RWPE2 (cell line): Measurements from ENCODE around the gene ARSK.
"Not testable (repeated sequence)": the region's sequence is repeated elsewhere in the genome, so short reads cannot be mapped to it uniquely, and the experiment has no call there.

Source experiments
- ATAC-seq: fragments of 200-7000 bp; cut with Tn5 transposase; 3 replicates; pipeline ENCODE4 v1.9.1; 2021; ENCODE audit warnings: low read depth
- DNase-seq: peaks from one replicate; pipeline ENCODE4 v3.0.0-alpha.2; 2020; ENCODE audit warnings: low spot score
- H3K27ac ChIP-seq: fragments of 450-650 bp; 2 replicates; pipeline ENCODE4 v1.5.1; 2017; ENCODE audit warnings: mild to moderate bottlenecking; ENCODE audit not compliant: poor library complexity, severe bottlenecking
- H3K27me3 ChIP-seq: fragments of 250-450 bp; sonication (Bioruptor Pico); 2 replicates; pipeline ENCODE4 v1.5.1; 2021; ENCODE audit warnings: mild to moderate bottlenecking, moderate library complexity; ENCODE audit not compliant: insufficient read depth, poor library complexity, severe bottlenecking
- H3K36me3 ChIP-seq: fragments of 250-450 bp; sonication (Bioruptor Pico); 2 replicates; pipeline ENCODE4 v1.5.1; 2020; ENCODE audit warnings: low read depth, mild to moderate bottlenecking, moderate library complexity
- H3K4me1 ChIP-seq: fragments of 250-450 bp; sonication (Bioruptor Pico); 2 replicates; pipeline ENCODE4 v1.5.1; 2021; ENCODE audit warnings: mild to moderate bottlenecking, moderate library complexity; ENCODE audit not compliant: insufficient read depth, poor library complexity, severe bottlenecking
- H3K4me3 ChIP-seq: fragments of 250-450 bp; sonication (Bioruptor Pico); 2 replicates; pipeline ENCODE4 v1.5.1; 2021; ENCODE audit warnings: mild to moderate bottlenecking, moderate library complexity; ENCODE audit not compliant: severe bottlenecking
- H3K9me3 ChIP-seq: fragments of 250-450 bp; sonication (Bioruptor Pico); 2 replicates; pipeline ENCODE4 v1.5.1; 2021; ENCODE audit warnings: mild to moderate bottlenecking, moderate library complexity; ENCODE audit not compliant: severe bottlenecking
- CTCF ChIP-seq: fragments of 450-650 bp; IDR thresholded peaks from one replicate; pipeline ENCODE4 v1.5.1; 2017; ENCODE audit warnings: mild to moderate bottlenecking, moderate library complexity; ENCODE audit not compliant: poor library complexity, severe bottlenecking

ARSK gene

GRCh38 chr5:95638632-95639031 lies 83.7 kb downstream of the ARSK start:
- Histone ChIP-seq H3K27me3 (no peaks in the 10 kb centered on the region), H3K9me3 (no peaks in the 10 kb centered on the region), H3K4me3 (no peak overlapping the region), H3K27ac (no peak overlapping the region), H3K36me3 (no peaks in the 10 kb centered on the region), H3K4me1 (no peaks in the 10 kb centered on the region)
- no peak for DNase-seq
- no peak for TF ChIP-seq CTCF
- ATAC-seq, result no peak

GRCh38 chr5:95641741-95642220 lies 86.9 kb downstream of the ARSK start:
- no peaks in the 10 kb centered on the region for H3K9me3 ChIP-seq
- no peaks in the 10 kb centered on the region for H3K4me1 ChIP-seq
- no peak overlapping the region for H3K4me3 ChIP-seq
- ATAC-seq (no peak), DNase-seq (no peak)
- H3K36me3 ChIP-seq, result no peaks in the 10 kb centered on the region
- H3K27ac ChIP-seq, result no peak overlapping the region
- no peak for TF ChIP-seq CTCF
- H3K27me3 ChIP-seq, result no peaks in the 10 kb centered on the region

GRCh38 chr5:95643152-95643551 lies 88.3 kb downstream of the ARSK start:
- no peak for ATAC-seq
- no peak for DNase-seq
- H3K36me3 ChIP-seq, result peaks cover 1% of the 10 kb centered on the region; the same call in 1 of the 2 replicates

GRCh38 chr5:95644351-95645042 lies 89.6 kb downstream of the ARSK start:
- TF ChIP-seq CTCF, result peak; percentile 96
- no peaks in the 10 kb centered on the region for H3K27me3 ChIP-seq
- no peak overlapping the region for H3K27ac ChIP-seq
- no peak for DNase-seq
- ATAC-seq, result no peak
- H3K4me1 ChIP-seq, result peaks cover 7% of the 10 kb centered on the region
- H3K36me3 ChIP-seq, result peaks cover 3% of the 10 kb centered on the region; the same call in 1 of the 2 replicates
- H3K9me3 ChIP-seq, result no peaks in the 10 kb centered on the region
- no peak overlapping the region for H3K4me3 ChIP-seq

More at GRCh38 chr5:95643152-95643551, 88.3 kb downstream of the ARSK start:
- Histone ChIP-seq H3K27me3 (no peaks in the 10 kb centered on the region), H3K27ac (no peak overlapping the region), H3K9me3 (no peaks in the 10 kb centered on the region), H3K4me1 (peaks cover 6% of the 10 kb centered on the region), H3K4me3 (no peak overlapping the region)
- no peak for TF ChIP-seq CTCF

GRCh38 chr5:95646226-95646568 lies 91.3 kb downstream of the ARSK start:
- H3K27ac ChIP-seq, DNase-seq, H3K4me3 ChIP-seq, H3K9me3 ChIP-seq, H3K4me1 ChIP-seq, ATAC-seq, H3K36me3 ChIP-seq, H3K27me3 ChIP-seq: not testable (repeated sequence)
